WI38 (cell line): Measurements from ENCODE around the gene KCNAB2.

Source experiments
- H3K4me3 ChIP-seq: 2 replicates; pipeline ENCODE4 v1.5.1; 2011; ENCODE audit warnings: low read depth, mild to moderate bottlenecking, control low read depth, low read length
- TF ChIP-seq, protein P1 (sequence below): IDR thresholded peaks from 2 replicates; pipeline ENCODE4 v1.5.1; 2012; ENCODE audit warnings: low read depth, mild to moderate bottlenecking, control low read depth, low read length

Gene KCNAB2

GRCh38 chr1:6134741-6135510 is 89.2 kb downstream of the KCNAB2 start:
- no peak overlapping the region for H3K4me3 ChIP-seq
- TF ChIP-seq, protein P1, sequence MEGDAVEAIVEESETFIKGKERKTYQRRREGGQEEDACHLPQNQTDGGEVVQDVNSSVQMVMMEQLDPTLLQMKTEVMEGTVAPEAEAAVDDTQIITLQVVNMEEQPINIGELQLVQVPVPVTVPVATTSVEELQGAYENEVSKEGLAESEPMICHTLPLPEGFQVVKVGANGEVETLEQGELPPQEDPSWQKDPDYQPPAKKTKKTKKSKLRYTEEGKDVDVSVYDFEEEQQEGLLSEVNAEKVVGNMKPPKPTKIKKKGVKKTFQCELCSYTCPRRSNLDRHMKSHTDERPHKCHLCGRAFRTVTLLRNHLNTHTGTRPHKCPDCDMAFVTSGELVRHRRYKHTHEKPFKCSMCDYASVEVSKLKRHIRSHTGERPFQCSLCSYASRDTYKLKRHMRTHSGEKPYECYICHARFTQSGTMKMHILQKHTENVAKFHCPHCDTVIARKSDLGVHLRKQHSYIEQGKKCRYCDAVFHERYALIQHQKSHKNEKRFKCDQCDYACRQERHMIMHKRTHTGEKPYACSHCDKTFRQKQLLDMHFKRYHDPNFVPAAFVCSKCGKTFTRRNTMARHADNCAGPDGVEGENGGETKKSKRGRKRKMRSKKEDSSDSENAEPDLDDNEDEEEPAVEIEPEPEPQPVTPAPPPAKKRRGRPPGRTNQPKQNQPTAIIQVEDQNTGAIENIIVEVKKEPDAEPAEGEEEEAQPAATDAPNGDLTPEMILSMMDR = no peak

DNA sequence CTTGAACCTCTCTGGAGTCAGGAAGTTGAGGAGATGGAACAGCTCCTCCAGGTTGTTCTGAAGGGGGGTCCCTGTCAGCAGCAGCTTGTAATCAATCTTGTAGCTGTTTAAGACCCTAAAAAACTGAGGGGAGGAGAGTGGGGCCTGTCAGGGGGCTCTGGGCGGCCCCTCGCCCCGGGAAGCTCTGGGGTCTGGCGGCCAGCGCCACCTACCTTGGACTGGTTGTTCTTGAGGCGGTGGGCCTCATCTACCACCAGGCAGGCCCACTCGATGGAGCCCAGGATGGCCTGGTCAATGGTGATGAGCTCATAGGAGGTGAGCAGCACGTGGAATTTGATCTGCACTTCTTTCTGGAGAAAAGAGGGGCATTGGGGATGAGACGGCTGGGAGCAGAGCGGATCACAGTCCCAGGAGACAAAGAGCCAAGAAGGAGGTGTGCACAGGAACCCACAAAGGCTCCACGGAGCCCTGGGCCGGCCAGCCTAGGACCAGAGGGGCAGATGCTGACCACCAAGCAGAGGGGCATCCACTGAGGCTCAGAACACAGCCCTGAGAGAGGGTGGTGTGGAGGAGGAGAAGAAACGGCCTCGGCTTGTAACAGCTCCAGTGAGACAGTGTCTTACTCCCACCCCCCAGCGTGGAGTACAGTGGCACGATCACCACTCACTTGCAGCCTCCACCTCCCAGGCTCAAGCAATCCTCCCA is 91.0 kb downstream of the KCNAB2 start:
- TF ChIP-seq, protein P1 = no peak
- no peak overlapping the region for H3K4me3 ChIP-seq

DNA sequence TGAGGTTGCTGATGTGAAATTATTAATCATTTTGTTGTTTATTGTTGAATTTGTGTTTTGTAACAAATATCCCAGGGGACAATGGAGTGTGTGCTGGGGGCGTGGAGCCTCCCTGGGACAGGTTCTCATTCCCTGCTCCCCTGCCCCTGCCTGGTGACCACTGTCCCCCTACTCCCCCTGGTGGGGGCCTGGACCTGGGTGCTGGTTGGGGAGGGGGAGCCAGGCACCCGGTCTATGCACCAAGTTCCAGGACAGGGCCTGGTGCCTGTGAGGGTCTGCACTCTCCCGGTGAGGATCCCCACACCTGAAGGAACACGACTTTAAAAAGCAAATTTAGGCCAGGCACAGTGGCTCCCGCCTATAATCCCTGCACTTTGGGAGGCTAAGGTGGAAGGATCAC is 92.1 kb downstream of the KCNAB2 start:
- TF ChIP-seq, protein P1 = no peak
- no peak overlapping the region for H3K4me3 ChIP-seq

GRCh38 chr1:6140413-6140812 is 94.7 kb downstream of the KCNAB2 start:
- no peak overlapping the region for H3K4me3 ChIP-seq
- TF ChIP-seq, protein P1 = no peak

DNA sequence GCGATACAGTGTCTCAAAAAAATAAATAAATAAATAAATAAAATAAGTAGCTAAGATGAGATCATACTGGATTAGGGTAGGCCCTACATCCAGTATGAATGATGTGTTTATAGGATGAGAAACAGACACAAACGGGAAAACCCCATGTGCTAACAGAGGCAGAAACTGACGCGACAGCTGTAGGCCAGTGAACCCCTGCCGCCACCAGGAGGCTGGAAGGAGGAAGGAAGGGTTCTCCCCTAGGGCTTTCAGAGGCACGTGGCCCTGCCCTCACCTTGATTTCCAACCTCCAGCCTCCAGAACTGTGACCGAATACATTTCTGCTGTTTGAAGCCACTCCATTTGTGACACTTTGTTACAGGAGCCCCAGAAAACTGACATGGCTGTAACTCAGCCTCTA is 95.9 kb downstream of the KCNAB2 start:
- TF ChIP-seq, protein P1 = no peak
- H3K4me3 ChIP-seq = no peak overlapping the region

DNA sequence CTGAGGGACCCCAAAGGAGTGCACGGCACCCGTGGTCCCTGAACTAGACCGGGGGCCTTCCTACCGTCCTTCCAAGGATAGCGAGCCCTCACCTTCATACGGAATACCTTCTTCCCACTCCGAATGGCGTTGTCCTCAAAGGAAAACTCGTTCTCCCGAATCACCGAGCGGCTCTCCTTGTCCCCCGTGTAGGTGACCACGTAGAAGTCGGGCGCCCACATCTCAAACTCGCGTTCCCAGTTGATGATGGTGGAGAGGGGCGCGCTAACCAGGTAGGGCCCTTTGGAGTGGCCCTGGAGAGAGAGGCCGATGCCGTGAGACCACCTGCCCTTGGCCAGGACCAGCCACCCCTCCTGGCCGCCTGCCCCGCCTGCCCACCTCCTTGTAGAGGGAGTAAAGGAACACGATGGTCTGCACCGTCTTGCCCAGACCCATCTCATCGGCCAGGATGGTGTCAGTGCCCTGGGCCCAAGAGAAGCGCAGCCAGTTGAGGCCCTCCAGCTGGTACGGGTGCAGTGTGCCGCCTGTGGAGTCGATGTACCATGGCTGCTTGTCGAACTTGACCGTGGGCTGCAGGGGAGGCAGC is 96.4 kb downstream of the KCNAB2 start:
- H3K4me3 ChIP-seq = no peak overlapping the region
- TF ChIP-seq, protein P1 = no peak

DNA sequence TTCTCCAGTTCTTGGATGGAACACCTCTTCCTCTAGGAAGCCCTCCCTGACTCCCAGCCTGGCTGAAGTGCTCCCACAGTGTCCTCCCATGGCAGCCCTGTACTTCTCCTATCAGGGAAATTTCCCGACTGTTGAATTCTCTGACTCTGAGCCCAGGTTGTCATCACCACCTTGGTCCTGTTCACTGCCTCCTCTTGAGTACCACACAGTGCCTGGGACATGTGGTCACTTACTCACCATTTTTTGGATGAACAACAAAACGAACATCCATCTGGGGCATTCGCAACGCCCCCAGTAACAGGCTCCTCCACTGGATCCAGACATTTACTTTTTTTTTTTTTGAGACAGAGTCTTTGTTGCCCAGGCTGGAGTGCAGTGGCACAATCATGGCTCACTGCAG is 97.0 kb downstream of the KCNAB2 start:
- TF ChIP-seq, protein P1 = no peak

More for the DNA sequence above, 97.0 kb downstream of the KCNAB2 start:
- H3K4me3 ChIP-seq = no peak overlapping the region
